CD4-positive, CD25-positive, alpha-beta regulatory T cell (primary cell): ENCODE results near the gene HRH4. TPM values are rescaled to one million over a fixed set of nuclear protein-coding genes. Genes with fewer than 3 reads are reported as not detected.
A peak's percentile ranks its signal among the peaks of the same experiment; 100 is the strongest.

ENCODE experiments used
- ATAC-seq, 2 donors: fragments of 150-1000 bp; cut with Tn5 transposase; one replicate each; pipeline ENCODE4 v1.10.0; 2021; ENCODE audit warnings: low read depth in 2 of 2, moderate number of reproducible peaks in 2 of 2, moderate library complexity in 1 of 2
- DNase-seq, 3 donors: peaks; one replicate each; pipeline versions ENCODE4 v3.0.0 to v3.0.0-alpha.2; 2012 to 2022; ENCODE audit warnings: mixed read lengths in 1 of 3
- H3K27ac ChIP-seq: one replicate; pipeline ENCODE4 v1.7.0; 2013; ENCODE audit warnings: mild to moderate bottlenecking, low read length; ENCODE audit not compliant: insufficient read depth, poor library complexity, severe bottlenecking
- H3K27me3 ChIP-seq: one replicate; pipeline ENCODE4 v1.7.0; 2013; ENCODE audit warnings: low read length; ENCODE audit not compliant: control insufficient read depth, insufficient read depth
- H3K36me3 ChIP-seq: one replicate; pipeline ENCODE4 v1.7.0; 2013; ENCODE audit warnings: mild to moderate bottlenecking, low read length, moderate library complexity; ENCODE audit not compliant: control insufficient read depth, insufficient read depth
- H3K4me1 ChIP-seq: 2 replicates; pipeline ENCODE4 v1.7.0; 2013; ENCODE audit warnings: mild to moderate bottlenecking, low read length; ENCODE audit not compliant: insufficient read depth, control insufficient read depth, poor library complexity, severe bottlenecking
- H3K4me3 ChIP-seq: one replicate; pipeline ENCODE4 v1.7.0; 2013; ENCODE audit warnings: low read depth, mild to moderate bottlenecking, low read length, moderate library complexity
- H3K9me3 ChIP-seq, 2 experiments: 1 replicate in 1 of 2; 2 replicates in 1 of 2; pipeline ENCODE4 v1.7.0; 2013; ENCODE audit warnings: low read length in 2 of 2, mild to moderate bottlenecking in 1 of 2, moderate library complexity in 1 of 2; ENCODE audit not compliant: control insufficient read depth in 2 of 2
- H3K27ac Mint-ChIP-seq, 3 donors: one replicate each; pipeline ENCODE4 v1.8.0; 2020 to 2022; ENCODE audit warnings: mild to moderate bottlenecking in 3 of 3, mixed read lengths in 3 of 3, moderate library complexity in 2 of 3
- H3K27me3 Mint-ChIP-seq: one replicate; pipeline ENCODE4 v1.8.0; 2022; ENCODE audit warnings: mild to moderate bottlenecking, mixed read lengths
- H3K36me3 Mint-ChIP-seq: one replicate; pipeline ENCODE4 v1.8.0; 2020; ENCODE audit warnings: mixed read lengths
- H3K4me1 Mint-ChIP-seq, 4 donors: one replicate each; pipeline ENCODE4 v1.8.0; 2020 to 2022; ENCODE audit warnings: mixed read lengths in 4 of 4, mild to moderate bottlenecking in 1 of 4
- H3K4me3 Mint-ChIP-seq, 4 donors: one replicate each; pipeline ENCODE4 v1.8.0; 2020 to 2022; ENCODE audit warnings: mild to moderate bottlenecking in 4 of 4, mixed read lengths in 4 of 4, moderate library complexity in 3 of 4
- H3K9me3 Mint-ChIP-seq, 7 donors: one replicate each; pipeline ENCODE4 v1.8.0; 2020 to 2022; ENCODE audit warnings: mixed read lengths in 7 of 7, mild to moderate bottlenecking in 3 of 7, moderate library complexity in 2 of 7
- polyA plus RNA-seq, 4 donors: library from polyadenylated mRNA; unstranded; fragments of 300-500 nt; fragmentation: Illumina TruSeq; gene quantifications; one replicate each; pipeline ENCODE4 v1.2.3, GENCODE V29; 2021
- total RNA-seq: library from RNA; stranded (reverse); gene quantifications from one replicate; pipeline ENCODE4 v1.2.3, GENCODE V29; 2022

HRH4 gene
- total and polyA plus RNA-seq, 5 donors from 2014 or later, result 0.18 to 1.5 (median 0.95) TPM

DNA sequence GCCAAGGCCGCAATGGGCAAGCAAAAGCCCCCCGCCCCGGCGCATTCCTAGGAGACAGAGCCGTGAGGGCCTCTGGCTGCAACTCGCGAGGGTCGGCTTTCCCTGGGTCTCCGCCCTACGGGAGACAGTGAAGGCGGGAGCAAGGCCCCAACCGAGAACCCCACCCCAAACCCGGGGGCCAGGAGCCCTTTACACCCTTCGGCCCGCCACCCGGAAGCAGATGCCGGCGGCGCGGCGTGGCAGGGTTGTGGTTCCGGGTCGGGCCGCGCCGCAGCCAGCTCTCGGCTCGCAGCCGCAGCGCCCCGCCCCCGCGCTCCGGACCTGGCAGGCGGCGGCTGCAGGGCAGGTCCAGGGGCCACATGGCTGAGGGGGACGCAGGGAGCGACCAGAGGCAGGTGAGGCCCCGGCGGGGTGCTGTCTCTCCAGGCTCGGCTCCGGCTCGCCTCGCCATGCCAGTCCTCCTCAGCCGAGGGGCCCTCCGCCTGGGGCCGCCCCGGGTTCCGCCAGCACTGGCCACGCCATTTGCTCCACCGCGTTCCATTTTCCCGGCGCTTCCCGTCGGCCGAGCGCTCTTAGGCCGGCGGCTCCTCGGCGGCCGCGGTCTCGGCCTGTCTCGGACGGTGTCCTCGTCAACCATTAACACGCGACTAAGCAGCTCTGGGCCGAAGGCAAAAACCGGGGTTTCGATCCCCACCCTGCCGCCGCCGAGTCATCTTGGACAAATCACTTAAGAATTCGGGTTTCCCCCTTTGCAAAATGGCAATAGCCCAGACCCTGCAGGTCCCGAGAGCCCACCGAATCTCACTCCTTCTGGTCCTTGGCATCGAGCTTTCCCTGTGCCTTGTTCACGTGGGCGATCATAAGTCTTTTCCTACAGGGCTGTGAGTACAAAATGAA, 33.8 kb upstream of the HRH4 start, which contains the start of gene IMPACT:
TSS of gene IMPACT (plus strand) at position 273 of the 897 bp plus-strand sequence. CDS start at position 360, 87 bp downstream.
- no peaks in the 10 kb centered on the region for H3K9me3 ChIP-seq
- peak within 1 kb of the TSS; percentile 88 to 93 (median 90) for H3K4me3 Mint-ChIP-seq

DNA sequence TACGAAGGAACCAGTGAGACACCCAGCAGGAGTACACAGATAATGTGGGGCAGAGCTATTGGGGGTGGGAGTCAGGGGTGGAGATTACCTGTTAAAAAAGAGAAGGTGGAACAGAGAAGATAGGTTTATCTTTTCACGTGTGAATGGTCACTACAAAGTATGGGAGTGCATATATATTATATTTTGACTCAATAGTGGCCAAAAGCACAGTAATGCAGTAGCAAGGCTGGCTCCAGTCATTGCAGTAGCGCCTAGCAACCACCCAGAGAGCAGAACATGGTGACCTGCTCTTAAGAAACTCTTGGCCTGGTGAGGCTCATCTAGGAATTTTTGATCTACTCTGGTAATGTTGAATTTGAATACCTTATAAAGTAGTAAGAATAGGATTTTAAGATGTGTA, 33.0 kb upstream of the HRH4 start:
- peaks cover 27% of the 10 kb centered on the region for H3K27me3 Mint-ChIP-seq
- peaks cover 11 to 23% (median 18%) of the 10 kb centered on the region in 4 donors for H3K4me1 Mint-ChIP-seq
- H3K27me3 ChIP-seq, result peaks cover 16% of the 10 kb centered on the region

More for the DNA sequence above, 33.8 kb upstream of the HRH4 start, which contains the start of gene IMPACT:
- Mint-ChIP-seq H3K9me3 (peaks cover 4 to 9% (median 6%) of the 10 kb centered on the region in 7 donors), H3K27ac (peak within 1 kb of the TSS; percentile 68 to 87 (median 74)), H3K36me3 (peaks cover 26% of the 10 kb centered on the region), H3K27me3 (peaks cover 27% of the 10 kb centered on the region), H3K4me1 (peaks cover 11 to 23% (median 18%) of the 10 kb centered on the region in 4 donors)
- H3K4me1 ChIP-seq, result peaks cover 10% of the 10 kb centered on the region
- DNase-seq (peak; percentile 57 to 84 (median 70)), ATAC-seq (peak; percentile 83 to 84)
- H3K27me3 ChIP-seq, result peaks cover 18% of the 10 kb centered on the region
- no peaks in the 10 kb centered on the region for H3K36me3 ChIP-seq
- H3K27ac ChIP-seq, result peak within 1 kb of the TSS; percentile 23
- H3K4me3 ChIP-seq, result peak within 1 kb of the TSS; percentile 78

DNA sequence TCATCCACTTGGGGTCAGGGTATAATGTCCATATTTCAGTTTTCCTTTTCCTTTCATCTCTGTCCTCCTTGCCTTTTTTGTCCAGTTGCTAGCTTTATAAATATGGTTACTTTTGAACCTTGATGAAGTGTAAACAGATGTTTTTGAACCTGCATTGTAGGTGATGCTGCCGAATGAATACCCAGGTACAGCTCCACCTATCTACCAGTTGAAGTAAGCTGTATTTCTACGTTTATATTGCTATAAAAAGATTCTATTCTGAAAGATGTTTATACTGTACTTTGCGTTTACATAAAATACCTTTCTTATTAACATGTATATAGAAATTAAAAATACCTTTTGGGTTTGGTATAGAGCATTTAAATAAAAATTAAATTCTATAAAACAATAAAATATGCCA, 31.7 kb upstream of the HRH4 start:
- Histone ChIP-seq H3K27me3 (peaks cover 8% of the 10 kb centered on the region), H3K4me3 (no peak overlapping the region), H3K36me3 (no peaks in the 10 kb centered on the region), H3K4me1 (peaks cover 10% of the 10 kb centered on the region), H3K27ac (no peak overlapping the region), H3K9me3 (no peaks in the 10 kb centered on the region)
- DNase-seq, result no peak
- no peak for ATAC-seq
- H3K27ac Mint-ChIP-seq, result no peak overlapping the region
- H3K36me3 Mint-ChIP-seq, result peaks cover 25% of the 10 kb centered on the region
- peaks cover 2 to 9% (median 6%) of the 10 kb centered on the region in 7 donors for H3K9me3 Mint-ChIP-seq
- H3K27me3 Mint-ChIP-seq, result peaks cover 19% of the 10 kb centered on the region
- H3K4me1 Mint-ChIP-seq, result peaks cover 11 to 28% (median 18%) of the 10 kb centered on the region in 4 donors
- H3K4me3 Mint-ChIP-seq, result peak overlapping the region; percentile 30 to 88 (median 69)

More for the DNA sequence above, 33.0 kb upstream of the HRH4 start:
- no peak overlapping the region for H3K27ac ChIP-seq
- Mint-ChIP-seq H3K9me3 (peaks cover 4 to 9% (median 6%) of the 10 kb centered on the region in 7 donors), H3K36me3 (peaks cover 28% of the 10 kb centered on the region), H3K27ac (peak overlapping the region; percentile 68 to 87 (median 72)), H3K4me3 (peak overlapping the region; percentile 88 to 93 (median 90))
- H3K9me3 ChIP-seq, result no peaks in the 10 kb centered on the region
- H3K4me3 ChIP-seq, result peak overlapping the region; percentile 78
- ATAC-seq (no peak), DNase-seq (no peak)
- no peaks in the 10 kb centered on the region for H3K36me3 ChIP-seq
- H3K4me1 ChIP-seq, result peaks cover 10% of the 10 kb centered on the region

DNA sequence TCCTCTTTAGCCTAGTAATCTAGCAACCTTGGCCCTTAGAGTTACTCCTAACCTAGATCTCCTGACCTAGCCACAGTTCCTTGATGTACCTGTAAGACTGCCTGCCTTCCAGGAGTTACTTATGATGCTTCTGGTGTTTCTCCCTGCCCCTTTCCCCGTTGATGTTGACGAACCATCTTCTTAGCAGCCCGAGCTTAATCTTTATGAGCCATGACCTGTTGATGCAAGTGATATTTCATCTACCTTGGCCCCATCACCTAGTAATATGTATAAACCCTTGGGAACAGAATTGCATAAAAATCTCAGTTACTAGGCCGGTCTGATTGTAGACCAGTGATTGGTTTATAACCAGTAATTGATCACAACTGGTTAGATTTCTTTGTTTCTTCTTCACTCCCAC, 31.2 kb upstream of the HRH4 start:
- H3K9me3 ChIP-seq, result no peaks in the 10 kb centered on the region
- no peak overlapping the region for H3K27ac ChIP-seq
- H3K27me3 Mint-ChIP-seq, result peaks cover 14% of the 10 kb centered on the region
- H3K36me3 Mint-ChIP-seq, result peaks cover 25% of the 10 kb centered on the region
- no peak for DNase-seq
- H3K27ac Mint-ChIP-seq, result no peak overlapping the region
- H3K4me1 ChIP-seq, result peaks cover 10% of the 10 kb centered on the region
- no peaks in the 10 kb centered on the region for H3K36me3 ChIP-seq
- H3K4me1 Mint-ChIP-seq, result peaks cover 11 to 28% (median 18%) of the 10 kb centered on the region in 4 donors
- no peak overlapping the region for H3K4me3 ChIP-seq
- H3K4me3 Mint-ChIP-seq, result no peak overlapping the region
- no peak for ATAC-seq
- peaks cover 3% of the 10 kb centered on the region for H3K27me3 ChIP-seq
- H3K9me3 Mint-ChIP-seq, result peaks cover 2 to 9% (median 6%) of the 10 kb centered on the region in 7 donors

DNA sequence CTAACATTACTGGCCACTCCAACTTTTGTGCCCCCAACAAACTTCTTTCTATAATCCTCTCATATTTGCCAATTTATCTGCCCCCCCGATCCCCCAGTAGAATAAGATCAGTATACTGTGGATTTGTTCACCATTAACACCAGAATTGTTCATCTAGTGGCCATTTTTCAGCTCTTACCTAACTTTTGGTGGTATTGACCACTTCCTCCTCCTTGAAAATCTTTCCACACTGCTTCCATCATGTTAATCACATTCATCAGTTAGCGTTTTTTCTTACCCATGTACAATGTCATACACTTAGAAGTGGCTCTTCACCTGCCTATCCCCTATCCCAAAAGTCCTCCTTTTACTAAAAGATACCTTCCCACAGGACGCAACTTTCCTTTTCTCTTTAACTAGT, 27.8 kb upstream of the HRH4 start:
- Mint-ChIP-seq H3K9me3 (no peaks in the 10 kb centered on the region), H3K36me3 (peaks cover 26% of the 10 kb centered on the region), H3K27me3 (no peaks in the 10 kb centered on the region), H3K4me1 (peaks cover 12 to 29% (median 17%) of the 10 kb centered on the region in 4 donors), H3K4me3 (no peak overlapping the region), H3K27ac (no peak overlapping the region)
- Histone ChIP-seq H3K4me3 (no peak overlapping the region), H3K36me3 (no peaks in the 10 kb centered on the region), H3K27me3 (no peaks in the 10 kb centered on the region), H3K9me3 (no peaks in the 10 kb centered on the region), H3K27ac (no peak overlapping the region), H3K4me1 (no peaks in the 10 kb centered on the region)
- no peak for ATAC-seq
- DNase-seq, result no peak

DNA sequence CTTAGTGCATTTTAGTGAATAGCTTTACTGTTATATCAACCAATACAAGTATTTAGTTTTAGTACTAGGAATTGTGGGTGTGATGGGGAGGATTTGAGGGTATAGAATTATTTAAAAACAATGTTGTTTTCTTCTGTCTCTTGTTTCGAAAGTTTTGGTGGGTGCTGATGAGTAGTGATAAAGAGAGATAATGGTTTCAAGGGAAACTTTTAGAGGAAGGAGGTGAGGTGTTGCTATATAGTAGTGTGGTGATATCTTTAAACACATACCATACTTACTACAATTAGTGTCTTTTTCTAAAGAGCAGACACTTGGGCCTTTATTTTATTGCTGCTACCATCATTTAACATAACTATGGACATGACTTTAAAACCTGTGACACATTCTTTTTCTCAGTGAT, 23.5 kb upstream of the HRH4 start:
- Mint-ChIP-seq H3K4me3 (peak overlapping the region in 1 of 4 donors; percentile 86), H3K27me3 (no peaks in the 10 kb centered on the region), H3K36me3 (peaks cover 53% of the 10 kb centered on the region), H3K4me1 (peaks cover 3 to 12% (median 10%) of the 10 kb centered on the region in 4 donors), H3K27ac (peak overlapping the region in 2 of 3 donors; percentile 8 to 40), H3K9me3 (no peaks in the 10 kb centered on the region)
- H3K36me3 ChIP-seq, result peaks cover 19% of the 10 kb centered on the region
- H3K27me3 ChIP-seq, result no peaks in the 10 kb centered on the region
- DNase-seq, result peak in 1 of 3 donors; percentile 4
- H3K4me3 ChIP-seq, result no peak overlapping the region
- H3K9me3 ChIP-seq, result no peaks in the 10 kb centered on the region
- H3K4me1 ChIP-seq, result no peaks in the 10 kb centered on the region
- no peak for ATAC-seq
- no peak overlapping the region for H3K27ac ChIP-seq

DNA sequence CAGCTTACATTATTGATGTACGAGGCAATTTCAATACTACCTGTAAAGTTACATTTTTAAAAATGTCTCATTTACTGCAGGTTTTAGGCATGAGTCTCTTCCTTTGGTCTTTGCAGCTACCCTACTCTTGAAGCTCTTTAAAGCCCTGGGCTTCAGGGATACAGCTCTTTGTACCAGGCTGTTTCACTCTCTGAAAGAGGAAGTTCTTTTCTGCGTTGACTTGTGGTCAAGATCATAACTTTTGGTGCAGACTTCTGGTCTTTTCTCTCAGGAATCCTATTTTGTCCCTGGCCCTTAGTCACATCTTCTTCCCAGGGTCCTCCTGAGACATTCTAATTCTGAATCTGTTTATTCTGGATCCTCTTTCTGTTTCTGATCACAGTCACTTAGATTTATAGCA, 16.6 kb upstream of the HRH4 start:
- Histone ChIP-seq H3K9me3 (no peaks in the 10 kb centered on the region), H3K36me3 (peaks cover 38% of the 10 kb centered on the region), H3K4me1 (no peaks in the 10 kb centered on the region), H3K4me3 (no peak overlapping the region), H3K27me3 (no peaks in the 10 kb centered on the region), H3K27ac (no peak overlapping the region)
- Mint-ChIP-seq H3K27me3 (no peaks in the 10 kb centered on the region), H3K4me1 (peaks cover 5 to 34% (median 11%) of the 10 kb centered on the region in 4 donors), H3K36me3 (peaks cover 60% of the 10 kb centered on the region), H3K9me3 (no peaks in the 10 kb centered on the region), H3K27ac (no peak overlapping the region), H3K4me3 (no peak overlapping the region)
- no peak for ATAC-seq
- DNase-seq, result no peak
